K562 (cell line): ENCODE data around the gene PKD1L1. TPM values are rescaled to one million over a fixed set of nuclear protein-coding genes. Genes with fewer than 3 reads are reported as not detected.

ENCODE experiments used
- ATAC-seq: fragments of 200-7000 bp; cut with Tn5 transposase; 3 replicates; pipeline ENCODE4 v1.9.1; 2020; ENCODE audit warnings: moderate library complexity
- BruUV-seq: library from RNA; stranded (reverse); fragments of 400-500 nt; replicated peaks from 2 replicates; lab custom pipeline; 2021; lab: Mats Ljungman, UMichigan
- CTCF ChIA-PET: fragments of 300-600 bp; formaldehyde crosslinking; extraction: SDS; loops from one replicate; lab custom pipeline; 2021; ENCODE audit warnings: low intra/inter-chr PET ratio; lab: Yijun Ruan, JAX
- POLR2A ChIA-PET: fragments of 300-600, 350-650 bp; sonication (Branson Sonifier 250); formaldehyde crosslinking; extraction: SDS; loops from one replicate; lab custom pipeline; 2021; ENCODE audit warnings: antibody characterized with exemption, inconsistent platforms; lab: Yijun Ruan, JAX
- DNase-seq, 4 experiments: peaks; one replicate each; pipeline versions ENCODE4 v3.0.0 to v3.0.0-alpha.2; 2011 to 2018; ENCODE audit warnings: low spot score in 3 of 4, mixed read lengths in 3 of 4; ENCODE audit errors: extremely low read depth in 1 of 4
- FAIRE-seq: peaks from 2 replicates; lab custom pipeline; 2011; peaks lifted over from hg19 to GRCh38; lab: Jason Lieb, UNC
- H2AFZ ChIP-seq: 2 replicates; pipeline ENCODE4 v1.6.0; 2011; ENCODE audit warnings: low read depth, low read length, control low read depth, inconsistent platforms
- H3K27ac ChIP-seq: fragments of 200-600 bp; 3 replicates; pipeline ENCODE4 v1.8.0; 2011; ENCODE audit warnings: low read depth, mild to moderate bottlenecking, control low read depth, inconsistent platforms, low read length, moderate library complexity, mixed read lengths; ENCODE audit errors: extremely low read depth
- H3K27me3 ChIP-seq, 2 experiments: fragments of 300-600 bp in 1 of 2; 2 replicates in 1 of 2; 3 replicates in 1 of 2; pipeline versions ENCODE4 v1.6.0 to v1.8.0; 2011; ENCODE audit warnings: inconsistent platforms in 2 of 2, low read length in 2 of 2, mild to moderate bottlenecking in 1 of 2, mixed read lengths in 1 of 2, moderate library complexity in 1 of 2; ENCODE audit not compliant: control insufficient read depth in 2 of 2, insufficient read depth in 2 of 2
- H3K36me3 ChIP-seq: fragments of 300-600 bp; 3 replicates; pipeline ENCODE4 v1.8.0; 2011; ENCODE audit warnings: mild to moderate bottlenecking, low read length, inconsistent platforms; ENCODE audit not compliant: control insufficient read depth, insufficient read depth
- H3K4me1 ChIP-seq, 2 experiments: fragments of 200-600 bp in 1 of 2; replicated peaks in 1 of 2; 2 replicates in 1 of 2; 3 replicates in 1 of 2; pipeline versions ENCODE4 v1.5.1 to v1.8.0; 2011; ENCODE audit warnings: inconsistent platforms in 2 of 2, low read length in 2 of 2, mild to moderate bottlenecking in 1 of 2, mixed read lengths in 1 of 2, moderate library complexity in 1 of 2; ENCODE audit not compliant: control insufficient read depth in 2 of 2, insufficient read depth in 2 of 2
- H3K4me2 ChIP-seq: 2 replicates; pipeline ENCODE4 v1.6.1; 2011; ENCODE audit warnings: low read length, control low read depth, inconsistent platforms, mixed read lengths; ENCODE audit not compliant: insufficient read depth
- H3K4me3 ChIP-seq: fragments of 200-600 bp; sonication (generic), shearing (Covaris generic); 2 replicates; pipeline ENCODE4 v1.5.1; 2016; ENCODE audit warnings: control low read depth, inconsistent platforms
- H3K79me2 ChIP-seq: fragments of 200-600 bp; 3 replicates; pipeline ENCODE4 v1.8.0; 2011; ENCODE audit warnings: low read length, inconsistent platforms; ENCODE audit not compliant: control insufficient read depth, insufficient read depth
- H3K9ac ChIP-seq, 2 experiments: 2 replicates each; pipeline versions ENCODE4 v1.6.0 to v1.6.1; 2011; ENCODE audit warnings: low read depth in 2 of 2, low read length in 2 of 2, control low read depth in 1 of 2, inconsistent platforms in 1 of 2, mild to moderate bottlenecking in 1 of 2, mixed read lengths in 1 of 2; ENCODE audit not compliant: insufficient read depth in 1 of 2
- H3K9me1 ChIP-seq: one replicate; pipeline ENCODE4 v1.6.0; 2011; ENCODE audit warnings: inconsistent platforms, mild to moderate bottlenecking, low read length, moderate library complexity; ENCODE audit not compliant: control insufficient read depth, insufficient read depth
- H3K9me3 ChIP-seq: replicated peaks from 2 replicates; pipeline ENCODE4 v1.5.1; 2011; ENCODE audit warnings: low read depth, low read length, inconsistent platforms; ENCODE audit not compliant: control insufficient read depth, insufficient read depth
- H4K20me1 ChIP-seq: replicated peaks from 2 replicates; pipeline ENCODE4 v1.6.1; 2011; ENCODE audit warnings: low read length, inconsistent platforms, mixed read lengths; ENCODE audit not compliant: control insufficient read depth, insufficient read depth
- COPS2 ChIP-seq: fragments of 450-650 bp; conservative IDR thresholded peaks from 2 replicates; pipeline ENCODE4 v1.6.1; 2016; ENCODE audit warnings: mild to moderate bottlenecking, moderate library complexity
- CUX1 ChIP-seq: fragments of 200-800 bp; sonication (Bioruptor generic); IDR thresholded peaks from 2 replicates; pipeline ENCODE4 v1.6.1; 2016; ENCODE audit warnings: missing genetic modification characterization, missing compliant biosample characterization
- KDM2B ChIP-seq: fragments of 250-450 bp; sonication (Bioruptor Pico); IDR thresholded peaks from 2 replicates; pipeline ENCODE4 v1.8.0; 2021; ENCODE audit warnings: mild to moderate bottlenecking, moderate library complexity
- PKNOX1 ChIP-seq: fragments of 450-650 bp; IDR thresholded peaks from 2 replicates; pipeline ENCODE4 v1.6.1; 2016
- RBFOX2 ChIP-seq: fragments of 200-400 bp; formaldehyde crosslinking; IDR thresholded peaks from 2 replicates; pipeline ENCODE4 v1.6.1; 2017; ENCODE audit warnings: low read depth, mild to moderate bottlenecking, low read length, moderate library complexity
- SAFB2 ChIP-seq: fragments of 200-400 bp; formaldehyde crosslinking; IDR thresholded peaks from 2 replicates; pipeline ENCODE4 v1.6.1; 2018; ENCODE audit warnings: borderline replicate concordance, low read length, low read depth, moderate library complexity; ENCODE audit not compliant: severe bottlenecking
- SNAPC5 ChIP-seq: fragments of 250-450 bp; sonication (Bioruptor Pico); IDR thresholded peaks from 2 replicates; pipeline ENCODE4 v1.8.0; 2021; ENCODE audit warnings: moderate library complexity, mild to moderate bottlenecking, inconsistent platforms
- THRAP3 ChIP-seq: fragments of 450-650 bp; IDR thresholded peaks from 2 replicates; pipeline ENCODE4 v1.6.1; 2016; ENCODE audit warnings: mild to moderate bottlenecking, inconsistent platforms, borderline replicate concordance
- WGBS: fragments of 100-300 bp; shearing (Covaris generic); methylation state at CpG from one replicate; pipeline ENCODE4 v1.1.6; 2016; ENCODE audit warnings: low coverage, mixed read lengths; ENCODE audit not compliant: insufficient coverage; ENCODE audit errors: missing lambda C conversion rate; 5-methylcytosine and 5-hydroxymethylcytosine counted together
- in situ Hi-C: fragments of 300-500 bp; cut with MboI; formaldehyde crosslinking; loops from 4 replicates; pipeline ENCODE4 v1.15.0; 2018; ENCODE audit warnings: inconsistent platforms, mixed read lengths
- intact Hi-C: fragments of 100-400 bp; cut with micrococcal nuclease; formaldehyde crosslinking; loops from 2 replicates; pipeline ENCODE4 v1.14.2; 2022
- polyA plus RNA-seq, 8 experiments: library from polyadenylated mRNA; depleted of rRNA in 4 of 8; stranded (reverse) in 5 of 8; unstranded in 3 of 8; fragments of >200 nt; fragmentation: Nextera tagmentation in 2 of 8; fragmentation: Illumina TruSeq in 1 of 8; extraction: Ambion mirVana in 2 of 8; extraction: Trizol in 1 of 8; gene quantifications; 2 replicates each; pipeline versions ENCODE4 v1.2.1 to v1.2.3, GENCODE V29; 2011 to 2014; ENCODE audit warnings: inconsistent platforms in 1 of 8, missing spikeins in 1 of 8
- total RNA-seq, 7 experiments: library from RNA; depleted of rRNA in 6 of 7; stranded (reverse); fragments of >200 nt in 6 of 7; fragmentation: Illumina TruSeq in 2 of 7; extraction: Trizol in 2 of 7; gene quantifications; 2 replicates each; pipeline versions ENCODE4 v1.2.1 to v1.2.3, GENCODE V29; 2011 to 2021; ENCODE audit warnings: low replicate concordance in 1 of 7
- TF ChIP-seq, protein P1 (sequence below): fragments of 450-650 bp; formaldehyde crosslinking; IDR thresholded peaks from 2 replicates; pipeline ENCODE4 v1.4.0; 2022; ENCODE audit warnings: missing genetic modification characterization

Gene PKD1L1
- total and polyA plus RNA-seq, 9 of the 15 experiments (the other 6 are each of a cell fraction or from before 2014, with no cell fraction given): 0.01 to 0.02 TPM; not detected in 7

DNA sequence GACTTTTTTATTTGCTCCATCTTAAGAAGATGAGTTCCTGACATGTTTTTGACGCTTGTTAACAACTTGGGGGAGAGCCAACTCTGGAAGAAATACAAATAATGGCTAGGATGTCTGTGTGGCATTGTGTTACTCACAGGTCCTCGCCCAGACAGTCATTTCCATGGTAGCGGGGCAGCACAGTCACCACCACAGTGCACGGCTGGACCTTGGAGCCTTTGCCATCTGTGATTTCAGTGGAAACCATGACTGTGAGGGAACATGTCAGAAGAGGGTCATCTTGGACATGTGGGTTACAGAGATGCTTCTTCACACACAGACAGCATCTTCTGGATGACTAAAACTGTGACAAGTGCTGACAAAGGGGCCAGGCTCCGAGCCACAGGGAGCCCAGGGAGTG, 74.5 kb downstream of the PKD1L1 start:
- Histone ChIP-seq H3K27me3 (peaks cover 0 to 13% of the 10 kb centered on the region in 2 experiments; a peak in 3 of 5 replicates), H3K9me3 (no peaks in the 10 kb centered on the region), H3K27ac (no peak overlapping the region), H3K36me3 (no peaks in the 10 kb centered on the region), H3K79me2 (no peaks in the 10 kb centered on the region), H4K20me1 (no peaks in the 10 kb centered on the region), H3K4me3 (no peak overlapping the region), H3K9me1 (no peaks in the 10 kb centered on the region), H2AFZ (no peak overlapping the region), H3K4me2 (no peak overlapping the region), H3K4me1 (no peaks in the 10 kb centered on the region), H3K9ac (no peak overlapping the region)
- ATAC-seq: no peak
- TF ChIP-seq KDM2B (CRISPR knock-in tag) (no peak), RBFOX2 (no peak), SAFB2 (no peak), THRAP3 (no peak), SNAPC5 (CRISPR knock-in tag) (no peak), PKNOX1 (no peak), COPS2 (no peak), CUX1 (CRISPR knock-in tag) (no peak)
- TF ChIP-seq, protein P1, sequence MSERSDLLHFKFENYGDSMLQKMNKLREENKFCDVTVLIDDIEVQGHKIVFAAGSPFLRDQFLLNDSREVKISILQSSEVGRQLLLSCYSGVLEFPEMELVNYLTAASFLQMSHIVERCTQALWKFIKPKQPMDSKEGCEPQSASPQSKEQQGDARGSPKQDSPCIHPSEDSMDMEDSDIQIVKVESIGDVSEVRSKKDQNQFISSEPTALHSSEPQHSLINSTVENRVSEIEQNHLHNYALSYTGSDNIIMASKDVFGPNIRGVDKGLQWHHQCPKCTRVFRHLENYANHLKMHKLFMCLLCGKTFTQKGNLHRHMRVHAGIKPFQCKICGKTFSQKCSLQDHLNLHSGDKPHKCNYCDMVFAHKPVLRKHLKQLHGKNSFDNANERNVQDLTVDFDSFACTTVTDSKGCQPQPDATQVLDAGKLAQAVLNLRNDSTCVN (CRISPR knock-in tag): no peak
- no peak for DNase-seq
- intact Hi-C loops: no loop called here
- ChIA-PET CTCF (no interaction called here), POLR2A (no interaction called here)
- 2% methylated on average over 5 of the region's 5 CpGs for WGBS
- in situ Hi-C loops: no loop called here
- FAIRE-seq: no peak
- no TSS peak for BruUV-seq
